Smooth muscle cell of the coronary artery (primary cell): ENCODE data around the gene CEACAM19. TPM values are rescaled to one million over a fixed set of nuclear protein-coding genes. Genes with fewer than 3 reads are reported as not detected.

Source experiments
- total RNA-seq: library from RNA; depleted of rRNA; stranded (reverse); fragments of >200 nt; gene quantifications from 2 replicates; pipeline ENCODE4 v1.2.3, GENCODE V29; 2014; ENCODE audit warnings: low replicate concordance

CEACAM19 gene, protein sequence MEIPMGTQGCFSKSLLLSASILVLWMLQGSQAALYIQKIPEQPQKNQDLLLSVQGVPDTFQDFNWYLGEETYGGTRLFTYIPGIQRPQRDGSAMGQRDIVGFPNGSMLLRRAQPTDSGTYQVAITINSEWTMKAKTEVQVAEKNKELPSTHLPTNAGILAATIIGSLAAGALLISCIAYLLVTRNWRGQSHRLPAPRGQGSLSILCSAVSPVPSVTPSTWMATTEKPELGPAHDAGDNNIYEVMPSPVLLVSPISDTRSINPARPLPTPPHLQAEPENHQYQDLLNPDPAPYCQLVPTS
- total RNA-seq: 0.90 and 3.2 TPM in 2 replicates

DNA sequence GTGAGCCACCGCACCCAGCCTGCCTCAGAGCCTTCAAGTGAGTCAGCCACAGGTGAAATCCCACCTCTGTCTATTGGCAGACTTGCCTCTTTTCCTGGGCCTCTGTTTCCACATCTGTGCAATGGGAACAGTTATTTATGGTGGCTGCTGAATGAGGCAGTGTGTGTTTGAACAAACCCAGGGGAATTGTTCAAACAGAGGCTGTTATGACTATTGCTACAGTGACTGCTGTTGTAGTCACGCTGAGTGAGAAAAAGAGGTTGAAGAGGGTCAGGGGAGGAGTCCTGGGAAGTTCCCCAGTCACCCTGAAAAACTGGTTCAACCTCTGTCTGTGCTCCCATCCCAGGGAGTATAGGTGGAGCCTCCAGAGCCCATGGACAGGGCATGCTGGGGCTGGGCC is at the start of gene CEACAM19:
Gene CEACAM19 (plus strand): TSS at position 83 of the 400 bp plus-strand sequence. CDS start 450 bp downstream, outside the sequence.

DNA sequence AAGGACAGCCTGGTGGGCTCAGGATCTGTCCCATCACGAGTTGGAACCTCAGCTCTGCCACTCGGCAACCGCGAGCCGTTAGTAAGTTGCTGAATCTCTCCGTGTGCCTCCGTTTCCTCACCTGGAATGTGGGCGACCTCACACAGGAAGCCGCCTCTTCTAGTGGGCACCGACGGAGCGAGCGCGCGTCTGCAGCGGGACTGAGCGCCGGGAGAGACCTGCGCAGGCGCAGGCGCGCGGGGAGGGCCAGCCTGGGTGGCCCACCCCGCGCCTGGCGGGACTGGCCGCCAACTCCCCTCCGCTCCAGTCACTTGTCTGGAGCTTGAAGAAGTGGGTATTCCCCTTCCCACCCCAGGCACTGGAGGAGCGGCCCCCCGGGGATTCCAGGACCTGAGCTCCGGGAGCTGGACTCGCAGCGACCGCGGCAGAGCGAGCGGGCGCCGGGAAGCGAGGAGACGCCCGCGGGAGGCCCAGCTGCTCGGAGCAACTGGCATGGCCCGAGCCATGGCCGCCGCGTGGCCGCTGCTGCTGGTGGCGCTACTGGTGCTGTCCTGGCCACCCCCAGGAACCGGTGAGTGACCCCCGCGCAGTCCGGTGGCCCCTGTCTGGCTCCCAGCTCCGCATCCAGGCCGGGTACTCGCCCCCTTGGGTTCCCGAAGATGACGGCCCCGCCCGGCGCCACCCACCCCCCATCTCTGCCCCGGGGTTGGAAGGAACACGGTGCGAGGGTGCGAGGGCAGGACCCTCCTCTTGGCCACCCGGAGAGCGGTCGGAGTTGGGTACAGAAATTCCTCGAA is 27.5 kb upstream of the CEACAM19 start, which contains the start of gene PVR:
Gene PVR (plus strand): TSS at position 306 of the 797 bp plus-strand sequence. CDS start 187 bp downstream, at position 493.

DNA sequence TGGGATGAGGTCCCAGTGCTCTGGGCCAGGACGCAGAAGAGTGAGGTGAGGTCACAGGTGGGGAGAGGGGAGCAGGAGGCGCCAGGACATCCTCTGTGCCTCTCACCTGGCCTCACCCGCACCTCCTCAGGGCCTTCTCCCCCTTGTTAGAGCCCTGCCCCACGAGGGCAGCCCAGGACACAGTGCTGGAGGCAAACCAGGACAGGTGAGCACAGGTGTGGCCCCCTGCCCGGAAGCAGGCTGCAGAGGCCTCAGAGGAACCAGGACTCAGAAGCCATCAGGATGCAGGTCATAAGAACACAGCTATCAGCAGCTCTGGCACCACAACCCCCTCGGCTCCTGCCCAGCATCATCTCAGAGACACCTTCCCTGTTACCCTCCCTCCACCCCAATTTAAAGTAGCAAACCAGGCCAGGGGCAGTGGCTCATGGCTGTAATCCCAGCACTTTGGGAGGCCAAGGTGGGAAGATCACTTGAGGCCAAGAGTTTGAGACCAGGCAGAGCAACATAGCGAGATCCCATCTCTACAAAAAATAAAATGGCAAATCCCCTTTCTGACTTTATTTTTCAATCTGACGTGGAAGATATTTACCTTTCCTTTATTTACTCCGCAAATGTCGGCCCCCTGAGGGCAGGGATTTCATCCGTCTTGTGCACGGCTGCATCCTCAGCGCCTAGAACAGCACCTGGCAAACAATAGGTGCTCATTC is 27.4 kb downstream of the CEACAM19 start, which contains the start of gene CEACAM16:
Gene CEACAM16 (plus strand): TSS at position 660 of the 710 bp plus-strand sequence. CDS start 2,306 bp downstream, outside the sequence.

Other genes starting within 250 kb of the CEACAM19 start
- gene ZNF229, start 223.0 kb upstream of the CEACAM19 start, total RNA-seq: 7.1 and 16.7 TPM in 2 replicates
- gene ZNF180, start 171.0 kb upstream of the CEACAM19 start, total RNA-seq: 5.3 and 6.2 TPM in 2 replicates
- gene CEACAM20, start 141.8 kb upstream of the CEACAM19 start, total RNA-seq: not detected in 2 replicates
- gene IGSF23, start 57.9 kb upstream of the CEACAM19 start, total RNA-seq: 0.08 TPM in 1 of 2 replicates, not detected in the other
- gene PVR, start 27.6 kb upstream of the CEACAM19 start, total RNA-seq: 32.4 and 73.4 TPM in 2 replicates
- gene CEACAM16, start 27.7 kb downstream of the CEACAM19 start, total RNA-seq: 0.08 TPM in 1 of 2 replicates, not detected in the other
- 4.2 and 14.9 TPM in 2 replicates for gene BCL3, start 77.2 kb downstream of the CEACAM19 start, total RNA-seq
- gene CBLC, start 106.4 kb downstream of the CEACAM19 start, total RNA-seq: 0.08 TPM in 1 of 2 replicates, not detected in the other
- 2.6 and 7.3 TPM in 2 replicates for gene BCAM, start 137.6 kb downstream of the CEACAM19 start, total RNA-seq
- 23.9 and 80.6 TPM in 2 replicates for gene NECTIN2, start 174.8 kb downstream of the CEACAM19 start, total RNA-seq
- 23.5 and 46.5 TPM in 2 replicates for gene TOMM40, start 219.8 kb downstream of the CEACAM19 start, total RNA-seq
- gene APOE, start 234.3 kb downstream of the CEACAM19 start, total RNA-seq: 5.1 and 263 TPM in 2 replicates
- 0.47 and 0.68 TPM in 2 replicates for gene APOC1, start 243.1 kb downstream of the CEACAM19 start, total RNA-seq